Stimulated activated CD4-positive, alpha-beta T cell treated with anti-CD3 and anti-CD28 coated beads, TNF-alpha, amount 100 ng/mL, for 24 hours (primary cell): ENCODE measurements around the gene GALR3.

ENCODE experiments used
- DNase-seq, 3 experiments: peaks; one replicate each; pipeline ENCODE4 v3.0.0-alpha.2; 2020; ENCODE audit warnings: low read depth in 3 of 3

The GALR3 gene

DNA sequence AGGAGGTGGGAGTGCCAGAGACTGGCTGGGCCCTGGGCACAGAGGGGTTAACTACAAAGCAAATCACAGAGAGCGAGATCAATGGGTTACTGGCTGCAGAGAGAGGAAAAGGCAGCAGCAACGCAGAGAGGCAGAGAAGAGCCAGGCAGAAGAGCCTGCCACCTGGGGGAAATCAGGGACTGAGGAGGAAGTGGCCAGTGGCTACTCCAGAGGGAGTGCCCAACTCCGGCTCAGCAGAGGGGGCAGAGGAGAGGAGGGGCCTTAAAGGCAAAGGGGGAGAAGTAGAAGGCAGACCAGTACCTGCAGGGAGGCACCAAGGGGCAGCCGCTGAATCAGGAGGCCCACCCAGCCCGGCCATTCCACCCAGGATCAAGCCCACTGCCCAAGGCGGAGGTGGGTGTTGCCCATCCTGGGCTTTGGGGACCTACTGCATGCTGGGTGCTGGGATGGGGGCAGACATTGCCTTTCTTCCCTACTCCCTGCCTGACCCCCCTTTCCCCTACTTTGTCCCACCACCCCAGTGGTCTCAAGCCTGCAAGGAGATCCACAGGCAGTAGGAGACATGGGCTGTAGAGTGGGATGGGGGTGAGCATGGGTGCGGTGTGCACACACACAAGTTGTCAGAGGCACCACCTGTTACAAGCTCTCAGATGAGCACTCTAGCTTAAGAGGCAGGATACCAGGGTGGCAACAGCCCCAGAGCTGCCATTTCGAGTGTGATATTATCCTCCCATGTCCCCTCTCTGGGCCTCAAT lies 926 bp upstream of the GALR3 start:
- DNase-seq, result no peak

- no peak for DNase-seq
Observed at GRCh38 chr22:37824674-37825641, 1.8 kb downstream of the GALR3 start.

GRCh38 chr22:37827056-37827455 lies 3.9 kb downstream of the GALR3 start:
- DNase-seq, result no peak

GRCh38 chr22:37830093-37830842 lies 7.1 kb downstream of the GALR3 start:
- DNase-seq, result no peak

GRCh38 chr22:37831472-37831871 lies 8.3 kb downstream of the GALR3 start:
- DNase-seq, result no peak

- no peak for DNase-seq
Observed at GRCh38 chr22:37832022-37832857, 9.1 kb downstream of the GALR3 start.

GRCh38 chr22:37842015-37842793 lies 19.0 kb downstream of the GALR3 start:
- no peak for DNase-seq

GRCh38 chr22:37843741-37844089 lies 20.5 kb downstream of the GALR3 start:
- DNase-seq, result peak in 2 of 3 experiments; percentile 28 to 52

GRCh38 chr22:37844904-37845329 lies 21.7 kb downstream of the GALR3 start:
- no peak for DNase-seq

DNA sequence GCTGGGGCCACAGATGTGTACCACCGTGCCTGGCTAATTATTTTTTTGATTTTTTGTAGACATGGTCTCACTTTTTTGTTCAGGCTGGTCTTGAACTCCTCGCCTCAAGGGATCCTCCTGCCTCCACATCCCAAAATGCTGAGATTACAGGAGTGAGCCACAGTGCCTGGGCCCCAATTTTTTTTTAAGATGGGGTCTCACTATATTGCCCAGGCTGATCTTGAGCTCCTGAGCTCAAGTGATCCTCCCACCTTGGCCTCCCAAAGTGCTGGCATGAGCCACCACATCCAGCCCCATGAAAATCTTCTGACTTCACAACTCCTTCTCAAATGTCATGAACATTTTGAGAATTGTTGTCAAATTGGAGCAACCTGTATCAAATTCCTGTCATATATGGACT lies 23.3 kb downstream of the GALR3 start:
- no peak for DNase-seq

DNA sequence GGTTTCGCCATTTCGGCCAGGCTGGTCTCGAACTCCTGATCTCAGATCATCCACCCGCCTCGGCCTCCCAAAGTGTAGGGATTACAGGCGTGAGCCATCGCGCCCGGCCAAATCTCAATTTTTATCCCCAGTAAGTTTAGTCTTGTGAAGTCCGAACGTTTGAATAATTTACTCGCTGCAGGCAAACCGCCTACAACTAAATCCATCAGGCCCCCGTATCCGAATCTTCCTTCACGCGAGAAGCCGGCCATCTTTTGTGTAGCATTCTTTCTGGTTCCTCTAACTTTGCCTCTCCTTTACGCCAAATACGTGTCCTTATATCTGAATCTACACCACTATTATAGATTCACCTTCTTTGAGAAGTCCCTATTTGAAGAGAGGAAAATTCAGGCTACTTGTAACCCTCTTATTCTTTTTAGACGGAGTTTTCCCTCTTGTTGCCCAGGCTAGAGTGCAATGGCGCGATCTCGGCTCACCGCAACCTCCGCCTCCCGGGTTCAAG lies 25.5 kb downstream of the GALR3 start:
- no peak for DNase-seq

DNA sequence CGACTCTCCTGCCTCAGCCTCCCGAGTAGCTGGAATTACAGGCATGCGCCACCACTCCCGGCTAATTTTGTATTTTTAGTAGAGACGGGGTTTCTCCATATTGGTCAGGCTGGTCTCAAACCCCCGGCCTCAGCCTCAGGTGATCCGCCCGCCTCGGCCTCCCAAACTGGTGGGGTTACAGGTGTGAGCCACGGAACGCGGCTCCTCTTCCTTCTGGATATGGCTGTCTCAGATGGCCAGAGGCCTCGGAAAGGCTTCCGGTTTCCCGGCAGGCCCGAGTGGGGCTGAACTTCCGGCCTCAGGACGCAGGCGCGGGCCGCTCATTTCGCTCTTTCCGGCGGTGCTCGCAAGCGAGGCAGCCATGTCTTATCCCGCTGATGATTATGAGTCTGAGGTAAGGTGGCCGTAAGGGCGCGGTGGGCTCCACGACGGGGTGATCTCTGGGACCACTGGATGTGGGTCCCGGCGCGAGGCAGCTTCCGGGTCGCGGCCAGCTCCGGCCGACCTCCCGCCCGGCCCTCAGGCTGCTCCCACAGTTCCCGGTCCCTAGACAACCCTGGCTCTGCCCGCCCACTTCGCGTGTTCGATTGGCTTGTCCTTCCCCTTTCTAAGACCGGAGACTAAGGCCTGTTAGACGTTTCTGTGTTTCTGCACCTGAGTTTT lies 26.0 kb downstream of the GALR3 start, which contains the start of gene EIF3L:
TSS of gene EIF3L (plus strand) at position 331 of the 663 bp plus-strand sequence. CDS start at position 362, 31 bp downstream.
- peak; percentile 82 to 87 (median 83) for DNase-seq

DNA sequence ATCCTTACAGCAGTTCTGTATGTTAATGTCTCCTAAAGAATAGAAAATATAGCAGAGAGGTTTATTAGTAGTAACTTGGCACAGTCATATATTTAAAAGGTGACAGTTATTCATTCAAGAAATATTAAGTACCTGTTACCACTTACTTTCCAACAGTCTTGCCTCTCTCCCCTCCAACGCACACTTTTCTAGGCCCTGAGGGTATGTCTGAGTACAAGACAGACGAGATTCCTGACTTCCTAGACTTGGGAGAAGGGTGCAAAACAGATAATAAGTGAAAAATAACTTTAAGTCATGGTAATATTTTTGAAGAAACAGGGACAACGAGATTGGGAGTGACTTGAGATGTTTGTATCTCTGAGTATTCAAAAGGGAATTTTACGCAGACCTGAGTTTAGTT lies 27.6 kb downstream of the GALR3 start:
- no peak for DNase-seq

DNA sequence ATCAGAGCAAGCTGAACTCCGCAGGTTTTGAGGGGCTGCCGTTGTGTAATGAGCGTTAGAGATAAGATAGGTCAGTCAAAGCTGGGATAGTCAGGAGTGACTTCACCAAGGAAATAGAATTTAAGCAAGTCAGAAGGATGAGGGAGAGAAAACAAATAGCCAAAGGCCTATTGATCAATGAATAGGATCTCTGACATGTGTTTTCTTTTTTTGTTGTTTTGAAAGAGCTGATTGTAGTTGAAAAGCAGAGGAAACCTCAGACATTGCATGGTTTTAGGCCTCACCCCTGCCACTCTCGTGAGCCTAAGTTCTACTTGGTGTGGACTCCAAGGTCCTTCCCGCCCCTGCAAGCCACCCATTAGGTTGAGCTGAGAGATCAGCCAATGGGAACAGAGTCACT lies 29.2 kb downstream of the GALR3 start:
- DNase-seq, result no peak

DNA sequence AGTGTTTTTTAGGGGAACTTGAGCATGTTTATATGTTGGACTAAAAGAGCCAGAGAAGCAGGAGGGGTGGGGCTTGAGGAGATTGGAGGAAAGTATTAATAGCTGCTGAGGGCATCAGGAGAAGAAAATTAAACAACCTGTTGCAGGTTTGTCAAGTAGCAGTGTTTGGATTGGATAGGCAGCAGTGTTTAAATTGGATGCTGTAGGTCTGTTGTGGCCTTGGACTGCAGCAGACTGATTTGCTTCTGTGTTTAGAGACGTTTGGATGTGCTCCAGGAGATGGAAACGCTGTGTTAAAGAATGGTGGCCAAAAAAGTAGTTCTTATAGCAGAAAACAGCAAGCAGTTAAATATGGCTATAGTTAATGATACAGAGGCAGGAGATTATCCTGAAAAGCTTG lies 31.8 kb downstream of the GALR3 start:
- DNase-seq, result no peak

DNA sequence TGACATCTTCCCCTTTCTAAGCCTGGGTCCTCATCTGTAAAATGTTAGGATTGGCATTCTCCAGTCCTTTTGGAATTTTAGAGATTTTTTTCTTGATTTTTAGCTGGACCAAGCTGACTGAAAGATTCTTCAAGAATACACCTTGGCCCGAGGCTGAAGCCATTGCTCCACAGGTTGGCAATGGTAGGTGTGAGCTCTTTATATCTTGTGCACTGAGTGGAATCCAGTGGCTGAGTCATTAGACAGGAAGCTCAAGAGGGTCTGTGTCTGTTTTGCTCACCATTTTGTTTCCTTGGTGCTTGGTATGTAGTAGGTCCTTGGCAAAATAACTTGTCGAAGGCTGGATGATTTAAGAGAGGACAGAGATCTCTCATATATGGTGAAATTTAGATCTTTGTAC lies 32.3 kb downstream of the GALR3 start:
- DNase-seq, result no peak

GRCh38 chr22:37860796-37861421 lies 37.7 kb downstream of the GALR3 start:
- DNase-seq, result no peak

DNA sequence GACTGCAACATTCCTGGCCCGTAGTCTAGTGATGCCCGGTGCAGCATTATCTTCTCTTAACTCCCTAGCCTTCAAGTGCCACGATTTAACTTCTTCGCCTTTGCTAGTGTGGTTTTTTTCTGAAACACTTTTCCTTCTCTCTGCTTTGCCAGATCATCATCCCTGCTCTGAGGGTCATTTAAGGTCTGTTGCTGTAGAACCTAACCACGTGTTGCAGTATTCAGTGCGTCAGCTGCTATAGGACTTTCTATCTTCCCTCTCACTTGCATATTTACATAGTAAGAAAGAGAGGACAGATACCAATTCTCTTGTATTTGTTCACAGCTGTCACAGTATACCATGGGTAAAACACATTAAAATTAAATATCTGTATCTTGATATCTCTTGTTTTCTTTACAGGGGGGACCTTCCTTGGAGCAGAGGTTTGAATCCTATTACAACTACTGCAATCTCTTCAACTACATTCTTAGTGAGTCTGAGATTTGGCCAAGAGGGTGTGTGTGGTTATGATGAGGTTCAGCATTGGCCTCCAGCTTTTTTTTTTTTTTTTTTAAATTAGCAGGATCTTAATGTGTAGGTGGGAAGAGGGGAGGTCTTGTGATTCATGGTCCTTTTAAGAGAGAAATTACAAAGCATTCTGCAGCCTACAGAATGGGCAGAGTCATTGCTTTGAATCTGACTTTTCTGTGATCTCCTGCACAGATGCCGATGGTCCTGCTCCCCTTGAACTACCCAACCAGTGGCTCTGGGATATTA lies 39.6 kb downstream of the GALR3 start:
- no peak for DNase-seq
